ENCODE data around the gene RBM4.
A peak's percentile ranks its signal among the peaks of the same experiment; 100 is the strongest.
"Not testable (repeated sequence)": the region's sequence is repeated elsewhere in the genome, so short reads cannot be mapped to it uniquely, and the experiment has no call there.

The RBM4 gene

GRCh38 chr11:66638177-66639065, at the start of gene RBM4:
RBM4 (plus strand) TSS chr11:66638703; CDS start chr11:66639712, 1,009 bp downstream.
- peak; percentile 100 for DNase-seq (ENCODE audit: low read depth)

DNA sequence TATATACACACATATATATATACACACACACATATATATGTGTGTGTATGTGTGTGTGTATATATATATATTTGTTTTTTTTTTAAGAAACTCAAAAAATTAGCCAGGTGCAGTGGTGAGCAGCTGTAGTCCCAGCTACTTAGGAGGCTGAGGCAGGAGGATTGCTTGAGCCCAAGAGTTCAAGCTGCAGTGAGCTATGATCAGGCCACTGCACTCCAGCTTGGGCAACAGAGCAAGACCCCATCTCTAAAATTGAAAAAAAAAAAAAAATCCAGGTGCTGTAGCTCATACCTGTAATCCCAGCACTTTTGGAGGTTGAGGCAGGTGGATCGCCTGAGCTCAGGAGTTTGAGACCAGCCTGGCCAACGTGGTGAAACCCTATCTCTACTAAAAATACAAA, 49.2 kb upstream of the RBM4 start:
- DNase-seq (ENCODE audit: low read depth): not testable (repeated sequence)

- no peak for DNase-seq (ENCODE audit: low read depth)
Observed at GRCh38 chr11:66589996-66590675, 48.4 kb upstream of the RBM4 start.

GRCh38 chr11:66591175-66591574, 47.3 kb upstream of the RBM4 start:
- no peak for DNase-seq (ENCODE audit: low read depth)

DNA sequence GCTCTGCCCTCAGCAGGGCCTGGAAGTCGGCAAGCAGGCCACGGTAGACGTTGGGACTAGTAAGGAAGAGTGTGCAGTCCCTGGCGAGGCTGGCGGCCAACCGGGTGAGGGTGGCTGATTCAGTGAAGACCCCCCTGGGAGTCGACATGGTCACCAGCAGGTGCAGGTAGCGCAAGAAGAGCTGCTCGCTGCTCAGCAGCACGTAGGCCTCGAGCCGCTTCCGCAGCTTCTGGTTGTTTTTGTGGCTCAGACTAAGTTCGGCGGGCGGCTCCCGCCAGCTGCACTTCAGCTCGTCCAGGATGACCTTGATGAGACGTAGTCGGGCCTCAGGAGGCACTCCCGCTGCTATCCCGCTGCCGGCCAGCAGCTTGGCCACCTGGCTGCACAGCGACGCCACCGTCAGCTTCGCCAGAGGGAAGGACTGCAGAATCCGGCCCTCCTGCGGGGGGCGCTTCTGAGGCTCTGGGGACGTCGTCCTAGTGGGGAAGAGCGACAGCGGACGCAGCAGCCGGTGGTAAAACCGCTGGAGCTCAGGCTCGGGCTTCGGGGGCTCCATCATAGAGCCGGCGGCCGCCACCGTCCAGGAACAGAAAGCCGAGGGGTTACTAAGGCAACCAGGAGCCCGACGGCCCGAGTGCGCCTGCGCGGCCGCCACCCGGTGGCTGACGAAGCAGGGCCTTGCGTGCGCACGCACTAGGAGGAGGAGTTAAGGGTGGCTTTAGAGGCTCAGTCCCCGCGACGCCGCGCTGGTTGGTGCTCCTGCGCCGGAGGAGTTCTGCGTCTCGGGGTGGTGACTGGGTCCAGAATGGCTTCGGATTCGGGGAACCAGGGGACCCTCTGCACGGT, 45.8 kb upstream of the RBM4 start, which contains the start of the genes CCDC87 and CCS:
CCDC87 (minus strand) TSS at position 607 of the 846 bp plus-strand sequence; CDS start at position 559, 48 bp downstream.
CCS (plus strand) TSS at position 729 of the 846 bp plus-strand sequence; CDS start at position 806, 77 bp downstream.
- peak; percentile 92 for DNase-seq (ENCODE audit: low read depth)

- no peak for DNase-seq (ENCODE audit: low read depth)
Observed at GRCh38 chr11:66593303-66593635, 45.2 kb upstream of the RBM4 start.

DNA sequence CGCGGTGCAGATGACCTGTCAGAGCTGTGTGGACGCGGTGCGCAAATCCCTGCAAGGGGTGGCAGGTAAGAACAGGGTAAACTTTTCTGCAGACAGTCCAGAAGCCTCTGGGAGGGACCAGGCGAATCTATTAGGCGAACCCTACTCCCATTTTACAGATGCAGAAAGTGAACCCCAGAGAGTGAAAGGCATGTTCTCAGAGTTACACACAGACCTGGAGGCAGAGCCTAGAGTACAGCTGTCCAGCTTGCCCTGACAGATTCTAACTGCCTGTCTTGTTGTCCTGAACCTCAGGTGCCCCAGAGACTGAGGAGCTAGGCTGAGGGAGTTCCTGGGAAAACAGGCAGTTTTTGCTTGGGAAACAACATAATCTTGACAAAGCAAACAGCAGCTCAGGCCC, 44.9 kb upstream of the RBM4 start:
- no peak for DNase-seq (ENCODE audit: low read depth)

DNA sequence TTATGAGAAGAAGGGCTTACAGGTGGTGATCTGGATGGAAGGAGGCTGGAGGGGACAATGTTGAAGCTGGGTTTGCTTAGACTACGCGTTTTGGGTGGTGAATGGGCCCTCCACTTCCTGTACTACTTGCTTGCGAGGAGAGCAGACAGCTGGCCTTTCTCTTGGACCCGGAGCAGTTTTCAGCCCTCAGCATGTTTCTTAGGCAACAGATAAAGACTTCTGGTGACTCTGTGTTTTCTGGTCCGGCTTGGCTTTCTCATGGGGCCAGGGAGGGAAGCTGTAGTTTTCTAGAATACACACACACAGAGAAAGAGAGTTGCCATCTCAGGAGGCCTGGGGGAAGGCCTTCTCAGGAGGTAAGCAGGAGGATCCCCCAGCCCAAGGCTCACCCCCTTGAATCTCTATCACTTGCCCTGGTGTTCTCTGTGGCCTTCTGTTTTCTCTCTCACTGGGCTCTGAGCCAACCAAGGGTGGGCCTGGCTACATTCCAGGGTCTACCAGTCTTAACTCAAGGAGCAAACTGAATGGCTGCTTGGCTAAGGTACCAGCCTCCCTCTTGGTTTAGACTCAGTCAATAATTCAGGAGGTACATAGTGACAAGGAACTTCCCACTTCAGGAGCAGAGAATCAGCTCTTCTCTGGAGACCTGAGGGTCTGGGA, 43.1 kb upstream of the RBM4 start:
- peak; percentile 52 for DNase-seq (ENCODE audit: low read depth)

DNA sequence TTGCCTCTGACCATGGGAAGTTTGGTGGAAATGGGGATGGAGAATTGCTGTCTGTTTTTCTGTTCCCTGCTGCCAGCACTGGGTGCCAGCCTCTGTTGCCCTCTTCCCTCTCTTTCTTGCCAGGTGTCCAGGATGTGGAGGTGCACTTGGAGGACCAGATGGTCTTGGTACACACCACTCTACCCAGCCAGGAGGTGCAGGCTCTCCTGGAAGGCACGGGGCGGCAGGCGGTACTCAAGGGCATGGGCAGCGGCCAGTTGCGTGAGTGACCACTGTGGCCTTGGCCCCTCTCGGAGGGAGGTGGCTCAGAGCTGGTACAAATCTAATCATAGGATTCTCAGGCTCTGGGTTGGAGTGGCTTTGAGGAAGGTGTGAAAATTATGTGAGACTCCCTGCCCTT, 39.5 kb upstream of the RBM4 start:
- no peak for DNase-seq (ENCODE audit: low read depth)

GRCh38 chr11:66600219-66600618, 38.3 kb upstream of the RBM4 start:
- DNase-seq (ENCODE audit: low read depth): no peak

DNA sequence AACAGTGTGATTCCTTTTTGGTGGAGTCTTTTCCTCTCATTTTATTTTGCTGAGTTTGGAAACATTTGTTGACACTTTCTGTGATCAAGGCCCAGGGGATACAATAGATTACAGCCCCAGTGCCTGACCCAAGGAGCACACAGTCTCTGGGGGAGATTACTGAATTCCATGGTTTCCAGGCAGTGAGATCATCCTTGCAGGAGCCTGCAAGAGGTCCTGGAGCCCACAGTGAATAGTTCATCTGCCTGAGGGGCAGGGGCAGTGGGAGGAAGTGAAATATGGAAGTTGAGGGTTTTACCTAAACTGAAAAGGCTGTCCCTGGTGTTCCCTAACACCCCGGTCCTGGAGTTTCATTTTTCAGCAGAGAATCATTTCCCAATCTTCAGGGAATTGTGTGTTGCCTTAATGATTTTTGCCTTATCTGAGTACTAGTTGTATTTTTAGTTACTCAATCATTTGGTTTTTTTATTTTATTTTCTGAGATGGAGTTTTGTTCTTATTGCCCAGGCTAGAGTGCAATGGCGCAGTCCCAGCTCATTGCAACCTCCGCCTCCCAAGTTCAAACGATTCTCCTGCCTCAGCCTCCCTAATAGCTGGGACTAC, 37.8 kb upstream of the RBM4 start:
- peak; percentile 30 for DNase-seq (ENCODE audit: low read depth)

GRCh38 chr11:66603072-66603471, 35.4 kb upstream of the RBM4 start:
- no peak for DNase-seq (ENCODE audit: low read depth)

GRCh38 chr11:66604155-66604554, 34.3 kb upstream of the RBM4 start:
- no peak for DNase-seq (ENCODE audit: low read depth)

DNA sequence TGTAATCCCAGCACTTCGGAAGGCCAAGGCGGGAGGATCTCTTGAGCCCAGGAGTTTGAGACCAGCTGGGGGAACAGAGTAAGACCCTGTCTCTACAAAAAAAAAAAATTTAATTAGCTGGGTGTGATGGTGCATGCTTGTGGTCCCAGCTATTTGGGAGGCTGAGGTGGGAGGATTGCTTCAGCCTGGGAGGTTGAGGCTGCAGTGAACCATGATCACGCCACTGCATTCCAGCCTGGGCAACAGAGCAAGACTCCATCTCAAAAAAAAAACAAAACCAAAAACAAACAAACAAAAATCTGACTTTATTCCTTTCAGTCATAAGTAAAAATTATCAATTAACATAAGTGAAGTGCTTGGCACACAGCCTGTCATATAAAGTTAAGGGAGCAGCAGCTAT, 31.9 kb upstream of the RBM4 start:
- DNase-seq (ENCODE audit: low read depth): not testable (repeated sequence)

DNA sequence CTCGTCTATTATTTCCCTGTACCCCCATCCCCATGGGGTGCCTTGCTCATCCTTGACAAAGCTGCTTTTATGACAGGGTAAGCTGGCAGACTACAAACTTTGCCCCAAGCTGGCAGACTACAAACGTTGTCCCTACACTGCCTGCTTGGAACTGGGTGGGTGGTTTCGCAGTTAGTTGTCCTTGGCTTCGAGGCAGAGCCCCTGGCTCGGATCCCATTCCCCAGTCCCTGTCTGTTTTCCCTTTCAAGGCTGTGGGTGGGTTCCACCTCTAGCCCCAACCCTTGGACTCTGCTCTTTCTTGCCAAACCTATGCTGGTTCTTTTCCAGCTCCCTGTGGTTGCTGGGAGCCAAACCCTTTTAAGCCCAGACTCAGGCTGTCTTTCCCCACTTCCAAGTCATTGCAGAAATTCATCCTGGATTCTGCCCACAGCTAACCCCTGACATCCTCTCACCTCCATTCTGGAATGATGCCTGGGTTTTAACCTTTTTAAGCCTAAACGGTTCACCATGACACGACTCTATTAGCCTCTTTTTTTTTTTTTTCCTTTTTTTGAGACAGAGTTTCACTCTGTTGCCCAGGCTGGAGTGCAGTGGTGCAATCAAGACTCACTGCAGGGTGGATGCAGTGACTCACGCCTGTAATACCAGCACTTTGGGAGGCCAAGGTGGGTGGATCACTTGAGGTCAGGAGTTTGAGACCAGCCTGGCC, 31.2 kb upstream of the RBM4 start:
- peak; percentile 71 for DNase-seq (ENCODE audit: low read depth)

DNA sequence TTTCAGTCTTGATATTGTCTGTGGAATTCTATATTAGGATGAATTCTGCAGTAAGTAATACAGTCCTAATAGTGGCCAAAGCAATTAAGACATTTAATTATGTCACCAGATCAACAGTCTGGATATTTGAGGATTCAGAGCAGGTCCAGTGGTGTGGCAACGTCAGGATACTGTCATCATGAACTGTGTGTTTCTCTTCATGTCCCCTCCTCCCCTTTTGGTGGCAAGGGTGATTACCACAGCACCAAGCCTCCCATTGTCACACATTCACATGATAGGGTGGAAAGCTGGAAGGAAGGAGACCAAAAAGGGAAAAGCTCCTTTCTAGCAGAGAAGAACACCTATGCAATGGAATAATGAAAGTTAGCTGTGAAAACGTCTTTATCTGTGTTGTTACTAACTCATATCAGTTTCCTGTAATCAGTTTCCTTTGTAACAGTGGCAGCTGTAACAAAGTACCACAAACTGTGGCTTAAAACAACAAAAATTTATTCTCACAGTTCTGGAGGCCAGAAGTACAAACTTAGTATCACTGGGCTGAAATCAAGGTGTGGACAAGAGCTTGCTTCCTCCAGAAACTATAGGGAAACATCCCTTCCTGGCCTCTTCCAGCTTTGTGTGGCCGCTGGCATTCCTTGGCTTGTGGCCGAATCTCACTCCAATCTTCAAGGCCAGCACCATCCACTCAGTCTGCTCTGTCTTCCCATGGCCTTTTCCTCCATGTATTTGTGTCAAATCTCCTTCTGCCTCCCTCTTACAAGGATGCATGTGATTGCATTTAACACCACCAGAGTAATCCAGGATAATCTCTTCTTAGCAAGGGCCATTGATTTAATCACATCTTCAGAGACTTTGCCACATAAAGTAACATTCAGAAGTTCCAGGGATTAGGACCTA, 28.5 kb upstream of the RBM4 start:
- DNase-seq (ENCODE audit: low read depth): no peak

DNA sequence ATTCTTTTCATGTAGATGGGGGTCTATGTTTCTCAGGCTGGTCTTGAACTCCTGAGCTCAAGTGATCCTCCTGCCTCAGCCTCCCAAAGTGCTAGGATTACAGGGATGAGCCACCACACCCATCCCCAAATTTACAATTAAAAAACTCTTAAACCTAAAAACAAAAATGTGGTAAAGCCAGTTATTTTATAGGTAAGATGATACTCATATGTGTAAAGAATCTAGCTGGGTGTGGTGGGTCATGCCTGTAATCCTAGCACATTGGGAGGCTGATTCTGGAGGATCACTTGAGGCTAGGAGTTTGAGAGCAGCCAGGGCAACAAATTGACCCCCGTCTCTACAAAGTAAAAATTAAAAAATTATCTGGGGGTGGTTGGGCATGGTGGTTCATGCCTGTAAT, 26.0 kb upstream of the RBM4 start:
- no peak for DNase-seq (ENCODE audit: low read depth)

DNA sequence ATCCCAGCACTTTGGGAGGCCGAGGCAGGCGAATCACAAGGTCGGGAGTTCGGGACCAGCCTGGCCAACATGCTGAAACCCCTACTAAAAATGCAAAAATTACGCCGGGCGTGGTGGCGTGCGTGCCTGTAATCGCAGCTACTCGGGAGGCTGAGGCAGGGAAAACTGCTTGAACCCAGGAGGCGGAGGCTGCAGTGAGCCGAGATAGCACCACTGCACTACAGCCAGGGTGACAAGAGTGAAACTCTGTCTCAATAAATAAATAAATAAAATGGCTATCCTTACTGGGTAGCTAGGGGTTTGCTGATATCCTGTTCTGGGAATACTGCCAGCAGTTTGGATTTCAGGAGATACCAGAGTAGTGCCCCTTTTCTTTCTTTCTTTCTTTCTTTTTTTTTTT, 24.4 kb upstream of the RBM4 start:
- DNase-seq (ENCODE audit: low read depth): no peak

GRCh38 chr11:66616379-66617154, 21.9 kb upstream of the RBM4 start, which contains the start of gene RBM14:
RBM14 (plus strand) TSS chr11:66616630; CDS start chr11:66616721, 91 bp downstream.
- DNase-seq (ENCODE audit: low read depth): peak; percentile 99
